ENCODE measurements around the gene OGG1.
A peak's percentile ranks its signal among the peaks of the same experiment; 100 is the strongest.

The OGG1 gene

DNA sequence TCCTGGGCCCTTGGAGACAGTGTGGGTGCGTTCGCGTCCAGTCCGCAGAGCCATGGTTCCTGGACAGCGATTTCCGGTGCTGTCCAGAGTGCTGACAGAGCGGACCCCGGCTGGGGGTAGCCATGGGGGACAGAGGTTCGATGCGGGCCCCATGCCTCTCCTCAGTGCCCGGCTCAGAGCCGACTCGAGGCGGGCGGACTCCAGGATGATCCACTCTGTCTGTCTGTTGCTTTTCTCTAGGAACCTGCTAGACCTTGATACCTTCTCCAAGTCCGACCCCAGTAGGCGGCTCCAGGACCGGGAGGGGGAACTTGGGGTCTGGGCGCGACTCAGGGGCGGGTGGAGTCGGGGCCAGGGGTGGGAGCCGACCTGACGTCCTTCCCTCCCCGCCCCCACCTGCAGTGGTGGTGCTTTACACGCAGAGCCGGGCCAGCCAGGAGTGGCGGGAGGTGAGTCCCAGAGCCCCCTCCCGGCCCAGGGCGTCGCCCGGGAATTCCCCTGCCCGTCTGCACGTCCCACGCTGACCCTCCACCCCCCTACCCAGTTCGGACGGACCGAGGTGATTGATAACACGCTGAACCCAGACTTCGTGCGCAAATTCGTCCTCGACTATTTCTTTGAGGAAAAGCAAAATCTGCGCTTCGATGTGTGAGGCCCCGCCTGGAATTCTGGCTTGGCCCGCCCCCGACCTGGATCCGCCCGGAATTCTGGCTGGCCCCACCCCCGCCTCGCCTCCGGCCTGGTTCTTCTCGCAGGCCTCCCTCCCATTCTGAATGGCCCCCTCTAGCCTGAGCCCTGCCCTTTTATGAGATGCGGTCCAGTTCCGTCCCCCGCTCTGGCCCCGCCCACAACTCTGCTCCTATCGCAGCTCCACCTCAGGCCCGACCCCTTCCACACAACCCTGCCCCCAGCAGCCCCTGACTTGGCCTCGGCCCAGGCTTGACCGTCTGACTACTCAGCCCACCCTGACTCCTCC is 45.1 kb upstream of the OGG1 start (continued):
- TF ChIP-seq, protein P1, sequence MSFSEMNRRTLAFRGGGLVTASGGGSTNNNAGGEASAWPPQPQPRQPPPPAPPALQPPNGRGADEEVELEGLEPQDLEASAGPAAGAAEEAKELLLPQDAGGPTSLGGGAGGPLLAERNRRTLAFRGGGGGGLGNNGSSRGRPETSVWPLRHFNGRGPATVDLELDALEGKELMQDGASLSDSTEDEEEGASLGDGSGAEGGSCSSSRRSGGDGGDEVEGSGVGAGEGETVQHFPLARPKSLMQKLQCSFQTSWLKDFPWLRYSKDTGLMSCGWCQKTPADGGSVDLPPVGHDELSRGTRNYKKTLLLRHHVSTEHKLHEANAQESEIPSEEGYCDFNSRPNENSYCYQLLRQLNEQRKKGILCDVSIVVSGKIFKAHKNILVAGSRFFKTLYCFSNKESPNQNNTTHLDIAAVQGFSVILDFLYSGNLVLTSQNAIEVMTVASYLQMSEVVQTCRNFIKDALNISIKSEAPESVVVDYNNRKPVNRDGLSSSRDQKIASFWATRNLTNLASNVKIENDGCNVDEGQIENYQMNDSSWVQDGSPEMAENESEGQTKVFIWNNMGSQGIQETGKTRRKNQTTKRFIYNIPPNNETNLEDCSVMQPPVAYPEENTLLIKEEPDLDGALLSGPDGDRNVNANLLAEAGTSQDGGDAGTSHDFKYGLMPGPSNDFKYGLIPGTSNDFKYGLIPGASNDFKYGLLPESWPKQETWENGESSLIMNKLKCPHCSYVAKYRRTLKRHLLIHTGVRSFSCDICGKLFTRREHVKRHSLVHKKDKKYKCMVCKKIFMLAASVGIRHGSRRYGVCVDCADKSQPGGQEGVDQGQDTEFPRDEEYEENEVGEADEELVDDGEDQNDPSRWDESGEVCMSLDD (tag by site-specific recombination; IDR thresholded peaks at IDR 0.05): peak; percentile 46; the same call in 1 of the 2 replicates
- TF ChIP-seq ZNF677 (tag by site-specific recombination; IDR thresholded peaks at IDR 0.05) (no peak), ZNF175 (tag by site-specific recombination; IDR thresholded peaks at IDR 0.05) (no peak), REPIN1 (tag by site-specific recombination; IDR thresholded peaks at IDR 0.05; ENCODE audit: low read depth) (no peak), ZNF350 (tag by site-specific recombination; IDR thresholded peaks at IDR 0.05) (no peak), ZNF132 (tag by site-specific recombination; IDR thresholded peaks at IDR 0.05; ENCODE audit: borderline replicate concordance) (no peak), ZNF423 (tag by site-specific recombination; IDR thresholded peaks at IDR 0.05) (0 out of 2 replicates have a peak, but pooled peaks have one; percentile 34), ZSCAN30 (tag by site-specific recombination; IDR thresholded peaks at IDR 0.05) (peak; percentile 70), ZFP69B (tag by site-specific recombination; IDR thresholded peaks at IDR 0.05) (peak; percentile 63; the same call in 1 of the 2 replicates), ZNF658 (tag by site-specific recombination; IDR thresholded peaks at IDR 0.05) (no peak), ZNF248 (tag by site-specific recombination; IDR thresholded peaks at IDR 0.05) (no peak), SCRT2 (tag by site-specific recombination; IDR thresholded peaks at IDR 0.05) (no peak), ZNF777 (tag by site-specific recombination; IDR thresholded peaks at IDR 0.05; ENCODE audit: borderline replicate concordance) (0 out of 2 replicates have a peak, but pooled peaks have one; percentile 6), ZFP3 (tag by site-specific recombination; IDR thresholded peaks at IDR 0.05; ENCODE audit: low read depth) (no peak), ZNF211 (tag by site-specific recombination; IDR thresholded peaks at IDR 0.05; ENCODE audit: low read depth) (no peak), ZNF394 (tag by site-specific recombination; IDR thresholded peaks at IDR 0.05; ENCODE audit: borderline replicate concordance) (peak; percentile 19; the same call in 1 of the 2 replicates), ZXDB (tag by site-specific recombination; IDR thresholded peaks at IDR 0.05) (no peak), ZNF335 (tag by site-specific recombination; conservative IDR thresholded peaks at IDR 0.05) (peak; percentile 41)
- TF ChIP-seq, protein P2, sequence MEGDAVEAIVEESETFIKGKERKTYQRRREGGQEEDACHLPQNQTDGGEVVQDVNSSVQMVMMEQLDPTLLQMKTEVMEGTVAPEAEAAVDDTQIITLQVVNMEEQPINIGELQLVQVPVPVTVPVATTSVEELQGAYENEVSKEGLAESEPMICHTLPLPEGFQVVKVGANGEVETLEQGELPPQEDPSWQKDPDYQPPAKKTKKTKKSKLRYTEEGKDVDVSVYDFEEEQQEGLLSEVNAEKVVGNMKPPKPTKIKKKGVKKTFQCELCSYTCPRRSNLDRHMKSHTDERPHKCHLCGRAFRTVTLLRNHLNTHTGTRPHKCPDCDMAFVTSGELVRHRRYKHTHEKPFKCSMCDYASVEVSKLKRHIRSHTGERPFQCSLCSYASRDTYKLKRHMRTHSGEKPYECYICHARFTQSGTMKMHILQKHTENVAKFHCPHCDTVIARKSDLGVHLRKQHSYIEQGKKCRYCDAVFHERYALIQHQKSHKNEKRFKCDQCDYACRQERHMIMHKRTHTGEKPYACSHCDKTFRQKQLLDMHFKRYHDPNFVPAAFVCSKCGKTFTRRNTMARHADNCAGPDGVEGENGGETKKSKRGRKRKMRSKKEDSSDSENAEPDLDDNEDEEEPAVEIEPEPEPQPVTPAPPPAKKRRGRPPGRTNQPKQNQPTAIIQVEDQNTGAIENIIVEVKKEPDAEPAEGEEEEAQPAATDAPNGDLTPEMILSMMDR (tag by site-specific recombination; IDR thresholded peaks at IDR 0.05): no peak
- TF ChIP-seq, protein P3, sequence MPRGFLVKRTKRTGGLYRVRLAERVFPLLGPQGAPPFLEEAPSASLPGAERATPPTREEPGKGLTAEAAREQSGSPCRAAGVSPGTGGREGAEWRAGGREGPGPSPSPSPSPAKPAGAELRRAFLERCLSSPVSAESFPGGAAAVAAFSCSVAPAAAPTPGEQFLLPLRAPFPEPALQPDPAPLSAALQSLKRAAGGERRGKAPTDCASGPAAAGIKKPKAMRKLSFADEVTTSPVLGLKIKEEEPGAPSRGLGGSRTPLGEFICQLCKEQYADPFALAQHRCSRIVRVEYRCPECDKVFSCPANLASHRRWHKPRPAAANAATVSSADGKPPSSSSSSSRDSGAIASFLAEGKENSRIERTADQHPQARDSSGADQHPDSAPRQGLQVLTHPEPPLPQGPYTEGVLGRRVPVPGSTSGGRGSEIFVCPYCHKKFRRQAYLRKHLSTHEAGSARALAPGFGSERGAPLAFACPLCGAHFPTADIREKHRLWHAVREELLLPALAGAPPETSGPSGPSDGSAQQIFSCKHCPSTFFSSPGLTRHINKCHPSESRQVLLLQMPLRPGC (tag by site-specific recombination; IDR thresholded peaks at IDR 0.05): no peak
- TF ChIP-seq, protein P4, sequence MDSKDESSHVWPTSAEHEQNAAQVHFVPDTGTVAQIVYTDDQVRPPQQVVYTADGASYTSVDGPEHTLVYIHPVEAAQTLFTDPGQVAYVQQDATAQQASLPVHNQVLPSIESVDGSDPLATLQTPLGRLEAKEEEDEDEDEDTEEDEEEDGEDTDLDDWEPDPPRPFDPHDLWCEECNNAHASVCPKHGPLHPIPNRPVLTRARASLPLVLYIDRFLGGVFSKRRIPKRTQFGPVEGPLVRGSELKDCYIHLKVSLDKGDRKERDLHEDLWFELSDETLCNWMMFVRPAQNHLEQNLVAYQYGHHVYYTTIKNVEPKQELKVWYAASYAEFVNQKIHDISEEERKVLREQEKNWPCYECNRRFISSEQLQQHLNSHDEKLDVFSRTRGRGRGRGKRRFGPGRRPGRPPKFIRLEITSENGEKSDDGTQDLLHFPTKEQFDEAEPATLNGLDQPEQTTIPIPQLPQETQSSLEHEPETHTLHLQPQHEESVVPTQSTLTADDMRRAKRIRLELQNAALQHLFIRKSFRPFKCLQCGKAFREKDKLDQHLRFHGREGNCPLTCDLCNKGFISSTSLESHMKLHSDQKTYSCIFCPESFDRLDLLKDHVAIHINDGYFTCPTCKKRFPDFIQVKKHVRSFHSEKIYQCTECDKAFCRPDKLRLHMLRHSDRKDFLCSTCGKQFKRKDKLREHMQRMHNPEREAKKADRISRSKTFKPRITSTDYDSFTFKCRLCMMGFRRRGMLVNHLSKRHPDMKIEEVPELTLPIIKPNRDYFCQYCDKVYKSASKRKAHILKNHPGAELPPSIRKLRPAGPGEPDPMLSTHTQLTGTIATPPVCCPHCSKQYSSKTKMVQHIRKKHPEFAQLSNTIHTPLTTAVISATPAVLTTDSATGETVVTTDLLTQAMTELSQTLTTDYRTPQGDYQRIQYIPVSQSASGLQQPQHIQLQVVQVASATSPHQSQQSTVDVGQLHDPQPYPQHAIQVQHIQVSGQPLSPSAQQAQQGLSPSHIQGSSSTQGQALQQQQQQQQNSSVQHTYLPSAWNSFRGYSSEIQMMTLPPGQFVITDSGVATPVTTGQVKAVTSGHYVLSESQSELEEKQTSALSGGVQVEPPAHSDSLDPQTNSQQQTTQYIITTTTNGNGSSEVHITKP (tag by site-specific recombination; IDR thresholded peaks at IDR 0.05): peak; percentile 74
- TF ChIP-seq, protein P5, sequence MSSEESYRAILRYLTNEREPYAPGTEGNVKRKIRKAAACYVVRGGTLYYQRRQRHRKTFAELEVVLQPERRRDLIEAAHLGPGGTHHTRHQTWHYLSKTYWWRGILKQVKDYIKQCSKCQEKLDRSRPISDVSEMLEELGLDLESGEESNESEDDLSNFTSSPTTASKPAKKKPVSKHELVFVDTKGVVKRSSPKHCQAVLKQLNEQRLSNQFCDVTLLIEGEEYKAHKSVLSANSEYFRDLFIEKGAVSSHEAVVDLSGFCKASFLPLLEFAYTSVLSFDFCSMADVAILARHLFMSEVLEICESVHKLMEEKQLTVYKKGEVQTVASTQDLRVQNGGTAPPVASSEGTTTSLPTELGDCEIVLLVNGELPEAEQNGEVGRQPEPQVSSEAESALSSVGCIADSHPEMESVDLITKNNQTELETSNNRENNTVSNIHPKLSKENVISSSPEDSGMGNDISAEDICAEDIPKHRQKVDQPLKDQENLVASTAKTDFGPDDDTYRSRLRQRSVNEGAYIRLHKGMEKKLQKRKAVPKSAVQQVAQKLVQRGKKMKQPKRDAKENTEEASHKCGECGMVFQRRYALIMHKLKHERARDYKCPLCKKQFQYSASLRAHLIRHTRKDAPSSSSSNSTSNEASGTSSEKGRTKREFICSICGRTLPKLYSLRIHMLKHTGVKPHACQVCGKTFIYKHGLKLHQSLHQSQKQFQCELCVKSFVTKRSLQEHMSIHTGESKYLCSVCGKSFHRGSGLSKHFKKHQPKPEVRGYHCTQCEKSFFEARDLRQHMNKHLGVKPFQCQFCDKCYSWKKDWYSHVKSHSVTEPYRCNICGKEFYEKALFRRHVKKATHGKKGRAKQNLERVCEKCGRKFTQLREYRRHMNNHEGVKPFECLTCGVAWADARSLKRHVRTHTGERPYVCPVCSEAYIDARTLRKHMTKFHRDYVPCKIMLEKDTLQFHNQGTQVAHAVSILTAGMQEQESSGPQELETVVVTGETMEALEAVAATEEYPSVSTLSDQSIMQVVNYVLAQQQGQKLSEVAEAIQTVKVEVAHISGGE (tag by site-specific recombination; conservative IDR thresholded peaks at IDR 0.05; ENCODE audit: low read depth): peak; percentile 60
- TF ChIP-seq, protein P6, sequence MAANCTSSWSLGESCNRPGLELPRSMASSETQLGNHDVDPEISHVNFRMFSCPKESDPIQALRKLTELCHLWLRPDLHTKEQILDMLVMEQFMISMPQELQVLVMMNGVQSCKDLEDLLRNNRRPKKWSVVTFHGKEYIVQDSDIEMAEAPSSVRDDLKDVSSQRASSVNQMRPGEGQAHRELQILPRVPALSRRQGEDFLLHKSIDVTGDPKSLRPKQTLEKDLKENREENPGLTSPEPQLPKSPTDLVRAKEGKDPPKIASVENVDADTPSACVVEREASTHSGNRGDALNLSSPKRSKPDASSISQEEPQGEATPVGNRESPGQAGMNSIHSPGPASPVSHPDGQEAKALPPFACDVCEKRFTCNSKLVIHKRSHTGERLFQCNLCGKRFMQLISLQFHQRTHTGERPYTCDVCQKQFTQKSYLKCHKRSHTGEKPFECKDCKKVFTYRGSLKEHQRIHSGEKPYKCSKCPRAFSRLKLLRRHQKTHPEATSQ (tag by site-specific recombination; IDR thresholded peaks at IDR 0.05): no peak

All from HEK293 (cell line).